ENCODE data around the gene TRIM27. TPM values are rescaled to one million over a fixed set of nuclear protein-coding genes. Genes with fewer than 3 reads are reported as not detected.

Gene TRIM27
- total RNA-seq, 1 donor from 2014 or later: 54.5 TPM

- no peak for TF ChIP-seq EZH2 (IDR thresholded peaks at IDR 0.05; ENCODE audit: insufficient read depth, low read length)
- TF ChIP-seq, protein P1, sequence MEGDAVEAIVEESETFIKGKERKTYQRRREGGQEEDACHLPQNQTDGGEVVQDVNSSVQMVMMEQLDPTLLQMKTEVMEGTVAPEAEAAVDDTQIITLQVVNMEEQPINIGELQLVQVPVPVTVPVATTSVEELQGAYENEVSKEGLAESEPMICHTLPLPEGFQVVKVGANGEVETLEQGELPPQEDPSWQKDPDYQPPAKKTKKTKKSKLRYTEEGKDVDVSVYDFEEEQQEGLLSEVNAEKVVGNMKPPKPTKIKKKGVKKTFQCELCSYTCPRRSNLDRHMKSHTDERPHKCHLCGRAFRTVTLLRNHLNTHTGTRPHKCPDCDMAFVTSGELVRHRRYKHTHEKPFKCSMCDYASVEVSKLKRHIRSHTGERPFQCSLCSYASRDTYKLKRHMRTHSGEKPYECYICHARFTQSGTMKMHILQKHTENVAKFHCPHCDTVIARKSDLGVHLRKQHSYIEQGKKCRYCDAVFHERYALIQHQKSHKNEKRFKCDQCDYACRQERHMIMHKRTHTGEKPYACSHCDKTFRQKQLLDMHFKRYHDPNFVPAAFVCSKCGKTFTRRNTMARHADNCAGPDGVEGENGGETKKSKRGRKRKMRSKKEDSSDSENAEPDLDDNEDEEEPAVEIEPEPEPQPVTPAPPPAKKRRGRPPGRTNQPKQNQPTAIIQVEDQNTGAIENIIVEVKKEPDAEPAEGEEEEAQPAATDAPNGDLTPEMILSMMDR (IDR thresholded peaks at IDR 0.05; ENCODE audit: insufficient read depth, low read depth, low read length): no peak
- peaks cover 3% of the 10 kb centered on the region for H3K27me3 Mint-ChIP-seq (ENCODE audit: low read depth, unreplicated experiment)
- Histone ChIP-seq H2AFZ (ENCODE audit: low read depth, low read length) (no peak overlapping the region), H3K9ac (ENCODE audit: low read length) (no peak overlapping the region), H4K20me1 (ENCODE audit: insufficient read depth, low read length) (peaks cover under 1% of the 10 kb centered on the region), H3K27me3 (ENCODE audit: insufficient read depth, low read length) (no peaks in the 10 kb centered on the region), H3K27ac (ENCODE audit: low read depth, low read length) (no peak overlapping the region), H3K79me2 (ENCODE audit: insufficient read depth, low read length) (peaks cover 10% of the 10 kb centered on the region), H3K4me3 (ENCODE audit: insufficient read depth, low read depth, low read length) (no peak overlapping the region), H3K36me3 (ENCODE audit: insufficient read depth, low read length) (no peaks in the 10 kb centered on the region), H3K4me1 (ENCODE audit: insufficient read depth, low read length) (no peaks in the 10 kb centered on the region), H3K9me3 (ENCODE audit: insufficient read depth, low read depth, low read length) (no peaks in the 10 kb centered on the region), H3K4me2 (ENCODE audit: low read length) (no peak overlapping the region)
- peaks cover 4% of the 10 kb centered on the region for H3K4me1 Mint-ChIP-seq (ENCODE audit: low read depth, unreplicated experiment)
- no peaks in the 10 kb centered on the region for H3K9me3 Mint-ChIP-seq (ENCODE audit: unreplicated experiment)
- H3K27ac Mint-ChIP-seq (ENCODE audit: unreplicated experiment): no peak overlapping the region
- H3K36me3 Mint-ChIP-seq (ENCODE audit: low read depth, unreplicated experiment): no peaks in the 10 kb centered on the region
- FAIRE-seq: no peak
- DNase-seq (ENCODE audit: low read depth): no peak
- H3K4me3 Mint-ChIP-seq (ENCODE audit: unreplicated experiment): no peak overlapping the region
Measured at GRCh38 chr6:28927846-28928245, 4.1 kb upstream of the TRIM27 start.

GRCh38 chr6:28922821-28923317 lies 916 bp downstream of the TRIM27 start:
- TF ChIP-seq EZH2 (IDR thresholded peaks at IDR 0.05; ENCODE audit: insufficient read depth, low read length): no peak
- TF ChIP-seq, protein P1 (IDR thresholded peaks at IDR 0.05; ENCODE audit: insufficient read depth, low read depth, low read length): no peak
- peaks cover 42% of the 10 kb centered on the region for H4K20me1 ChIP-seq (ENCODE audit: insufficient read depth, low read length)
- H3K36me3 ChIP-seq (ENCODE audit: insufficient read depth, low read length): peaks cover 34% of the 10 kb centered on the region
- H3K27ac ChIP-seq (ENCODE audit: low read depth, low read length): peak overlapping the region; percentile 90
- Mint-ChIP-seq H3K4me1 (ENCODE audit: low read depth, unreplicated experiment) (peaks cover 21% of the 10 kb centered on the region), H3K27ac (ENCODE audit: unreplicated experiment) (peak overlapping the region; percentile 66), H3K36me3 (ENCODE audit: low read depth, unreplicated experiment) (peaks cover 19% of the 10 kb centered on the region), H3K9me3 (ENCODE audit: unreplicated experiment) (no peaks in the 10 kb centered on the region), H3K27me3 (ENCODE audit: low read depth, unreplicated experiment) (no peaks in the 10 kb centered on the region), H3K4me3 (ENCODE audit: unreplicated experiment) (peak overlapping the region; percentile 90)
- H3K4me2 ChIP-seq (ENCODE audit: low read length): peak overlapping the region; percentile 91
- H3K9me3 ChIP-seq (ENCODE audit: insufficient read depth, low read depth, low read length): no peaks in the 10 kb centered on the region
- no peak for FAIRE-seq
- no peaks in the 10 kb centered on the region for H3K27me3 ChIP-seq (ENCODE audit: insufficient read depth, low read length)
- peak overlapping the region; percentile 86 for H3K4me3 ChIP-seq (ENCODE audit: insufficient read depth, low read depth, low read length)
- peak; percentile 32 for DNase-seq (ENCODE audit: low read depth)
- peaks cover 12% of the 10 kb centered on the region for H3K4me1 ChIP-seq (ENCODE audit: insufficient read depth, low read length)
- H2AFZ ChIP-seq (ENCODE audit: low read depth, low read length): peak overlapping the region; percentile 74
- H3K79me2 ChIP-seq (ENCODE audit: insufficient read depth, low read length): peaks cover 55% of the 10 kb centered on the region
- peak overlapping the region; percentile 90 for H3K9ac ChIP-seq (ENCODE audit: low read length)
